Measurements from ENCODE around the gene TMEM87B. TPM values are rescaled to one million over a fixed set of nuclear protein-coding genes. Genes with fewer than 3 reads are reported as not detected.

Gene TMEM87B
- polyA plus RNA-seq, 4 donors: 17.3 to 43.3 (median 26.1) TPM

DNA sequence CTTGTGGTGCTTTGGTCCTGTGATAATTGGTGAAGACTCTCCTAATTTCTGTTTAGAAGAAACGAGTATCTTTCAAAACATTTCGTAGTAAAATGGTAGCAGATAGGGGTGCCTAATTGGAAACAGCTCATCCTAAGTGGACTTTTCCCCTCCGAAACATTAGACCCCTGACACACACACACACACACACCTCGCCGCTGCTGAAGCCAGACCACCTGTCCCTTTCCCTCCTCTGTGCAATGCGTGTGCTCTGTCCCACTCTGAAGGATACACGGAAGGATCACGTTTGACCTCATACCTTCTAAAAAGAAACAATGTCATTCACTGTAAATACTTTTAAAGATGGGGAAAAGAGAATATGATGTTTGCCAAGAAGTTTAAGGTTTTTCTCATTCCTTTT is 36.2 kb upstream of the TMEM87B start:
- Histone ChIP-seq H3K27ac (ENCODE audit: low read depth in 1 of 3, low read length in 2 of 3) (peak overlapping the region in 1 of 3 donors; percentile 76), H3K27me3 (ENCODE audit: control insufficient read depth in 3 of 3, insufficient read depth in 3 of 3, low read length in 3 of 3) (no peaks in the 10 kb centered on the region), H3K36me3 (ENCODE audit: control insufficient read depth in 3 of 3, insufficient read depth in 2 of 3, low read depth in 1 of 3, low read length in 3 of 3) (peaks cover 0 to 11% (median 2%) of the 10 kb centered on the region in 3 donors), H3K4me3 (ENCODE audit: low read depth in 1 of 3, low read length in 3 of 3) (no peak overlapping the region), H3K9me3 (ENCODE audit: control insufficient read depth in 2 of 2, insufficient read depth in 1 of 2, low read depth in 1 of 2, low read length in 1 of 2) (no peaks in the 10 kb centered on the region), H3K4me1 (ENCODE audit: control insufficient read depth in 3 of 3, insufficient read depth in 2 of 3, low read depth in 1 of 3, low read length in 2 of 3) (peaks cover 0 to 32% (median 0%) of the 10 kb centered on the region in 3 donors)
- DNase-seq: no peak
- WGBS, 3 donors: 87 to 96% (median 88%) methylated on average over 8 of the region's 8 CpGs
- no peak for FAIRE-seq

GRCh38 chr2:112019569-112019982 is 35.5 kb upstream of the TMEM87B start:
- DNase-seq (peak; percentile 73 to 91), FAIRE-seq (no peak)
- H3K4me1 ChIP-seq (ENCODE audit: control insufficient read depth in 3 of 3, insufficient read depth in 2 of 3, low read depth in 1 of 3, low read length in 2 of 3): peaks cover 0 to 32% (median 0%) of the 10 kb centered on the region in 3 donors
- no peaks in the 10 kb centered on the region for H3K27me3 ChIP-seq (ENCODE audit: control insufficient read depth in 3 of 3, insufficient read depth in 3 of 3, low read length in 3 of 3)
- H3K36me3 ChIP-seq (ENCODE audit: control insufficient read depth in 3 of 3, insufficient read depth in 2 of 3, low read depth in 1 of 3, low read length in 3 of 3): peaks cover 0 to 13% (median 2%) of the 10 kb centered on the region in 3 donors
- H3K9me3 ChIP-seq (ENCODE audit: control insufficient read depth in 2 of 2, insufficient read depth in 1 of 2, low read depth in 1 of 2, low read length in 1 of 2): no peaks in the 10 kb centered on the region
- peak overlapping the region in 1 of 3 donors; percentile 76 for H3K27ac ChIP-seq (ENCODE audit: low read depth in 1 of 3, low read length in 2 of 3)
- WGBS, 3 donors: 44 to 61% (median 56%) methylated on average over 4 of the region's 4 CpGs
- no peak overlapping the region for H3K4me3 ChIP-seq (ENCODE audit: low read depth in 1 of 3, low read length in 3 of 3)

GRCh38 chr2:112020561-112020960 is 34.5 kb upstream of the TMEM87B start:
- DNase-seq (peak in 1 of 2 donors; percentile 12), FAIRE-seq (no peak)
- Histone ChIP-seq H3K9me3 (ENCODE audit: control insufficient read depth in 2 of 2, insufficient read depth in 1 of 2, low read depth in 1 of 2, low read length in 1 of 2) (no peaks in the 10 kb centered on the region), H3K36me3 (ENCODE audit: control insufficient read depth in 3 of 3, insufficient read depth in 2 of 3, low read depth in 1 of 3, low read length in 3 of 3) (peaks cover 0 to 21% (median 2%) of the 10 kb centered on the region in 3 donors), H3K4me3 (ENCODE audit: low read depth in 1 of 3, low read length in 3 of 3) (no peak overlapping the region), H3K27me3 (ENCODE audit: control insufficient read depth in 3 of 3, insufficient read depth in 3 of 3, low read length in 3 of 3) (no peaks in the 10 kb centered on the region), H3K27ac (ENCODE audit: low read depth in 1 of 3, low read length in 2 of 3) (peak overlapping the region in 1 of 3 donors; percentile 76), H3K4me1 (ENCODE audit: control insufficient read depth in 3 of 3, insufficient read depth in 2 of 3, low read depth in 1 of 3, low read length in 2 of 3) (peaks cover 0 to 32% (median 0%) of the 10 kb centered on the region in 3 donors)
- WGBS, 3 donors: 92 to 95% (median 92%) methylated on average over 3 of the region's 3 CpGs

DNA sequence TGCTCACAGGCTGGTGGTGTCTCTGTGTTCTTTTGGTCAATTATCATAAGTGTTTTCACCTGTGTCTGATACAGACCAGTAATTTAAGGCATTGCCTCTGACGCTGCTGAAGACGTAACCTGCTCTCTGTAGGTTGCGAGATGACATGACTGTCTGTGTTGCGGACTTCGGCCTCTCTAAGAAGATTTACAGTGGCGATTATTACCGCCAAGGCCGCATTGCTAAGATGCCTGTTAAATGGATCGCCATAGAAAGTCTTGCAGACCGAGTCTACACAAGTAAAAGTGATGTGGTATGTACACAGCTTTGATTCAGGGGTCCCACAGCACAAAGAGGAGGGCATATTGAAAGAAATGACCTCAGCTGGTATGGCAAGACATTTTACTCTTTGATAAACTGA is 33.8 kb upstream of the TMEM87B start:
- 66 to 88% (median 85%) methylated on average over 10 of the region's 10 CpGs for WGBS, 3 donors
- Histone ChIP-seq H3K4me3 (ENCODE audit: low read depth in 1 of 3, low read length in 3 of 3) (no peak overlapping the region), H3K36me3 (ENCODE audit: control insufficient read depth in 3 of 3, insufficient read depth in 2 of 3, low read depth in 1 of 3, low read length in 3 of 3) (peaks cover 0 to 21% (median 2%) of the 10 kb centered on the region in 3 donors), H3K27me3 (ENCODE audit: control insufficient read depth in 3 of 3, insufficient read depth in 3 of 3, low read length in 3 of 3) (no peaks in the 10 kb centered on the region), H3K9me3 (ENCODE audit: control insufficient read depth in 2 of 2, insufficient read depth in 1 of 2, low read depth in 1 of 2, low read length in 1 of 2) (no peaks in the 10 kb centered on the region), H3K27ac (ENCODE audit: low read depth in 1 of 3, low read length in 2 of 3) (peak overlapping the region in 1 of 3 donors; percentile 76), H3K4me1 (ENCODE audit: control insufficient read depth in 3 of 3, insufficient read depth in 2 of 3, low read depth in 1 of 3, low read length in 2 of 3) (peaks cover 0 to 32% (median 0%) of the 10 kb centered on the region in 3 donors)
- FAIRE-seq (no peak), DNase-seq (peak; percentile 59 to 74)

GRCh38 chr2:112021781-112022231 is 33.3 kb upstream of the TMEM87B start:
- FAIRE-seq (no peak), DNase-seq (peak; percentile 45 to 66)
- 64 to 83% (median 81%) methylated on average over 8 of the region's 8 CpGs for WGBS, 3 donors
- Histone ChIP-seq H3K4me3 (ENCODE audit: low read depth in 1 of 3, low read length in 3 of 3) (no peak overlapping the region), H3K27me3 (ENCODE audit: control insufficient read depth in 3 of 3, insufficient read depth in 3 of 3, low read length in 3 of 3) (no peaks in the 10 kb centered on the region), H3K4me1 (ENCODE audit: control insufficient read depth in 3 of 3, insufficient read depth in 2 of 3, low read depth in 1 of 3, low read length in 2 of 3) (peaks cover 0 to 32% (median 0%) of the 10 kb centered on the region in 3 donors), H3K36me3 (ENCODE audit: control insufficient read depth in 3 of 3, insufficient read depth in 2 of 3, low read depth in 1 of 3, low read length in 3 of 3) (peaks cover 0 to 21% (median 2%) of the 10 kb centered on the region in 3 donors), H3K27ac (ENCODE audit: low read depth in 1 of 3, low read length in 2 of 3) (peak overlapping the region in 1 of 3 donors; percentile 76), H3K9me3 (ENCODE audit: control insufficient read depth in 2 of 2, insufficient read depth in 1 of 2, low read depth in 1 of 2, low read length in 1 of 2) (no peaks in the 10 kb centered on the region)

GRCh38 chr2:112023707-112024106 is 31.4 kb upstream of the TMEM87B start:
- Histone ChIP-seq H3K9me3 (ENCODE audit: control insufficient read depth in 2 of 2, insufficient read depth in 1 of 2, low read depth in 1 of 2, low read length in 1 of 2) (no peaks in the 10 kb centered on the region), H3K4me1 (ENCODE audit: control insufficient read depth in 3 of 3, insufficient read depth in 2 of 3, low read depth in 1 of 3, low read length in 2 of 3) (peaks cover 0 to 32% (median 3%) of the 10 kb centered on the region in 3 donors), H3K27ac (ENCODE audit: low read depth in 1 of 3, low read length in 2 of 3) (no peak overlapping the region), H3K4me3 (ENCODE audit: low read depth in 1 of 3, low read length in 3 of 3) (no peak overlapping the region), H3K36me3 (ENCODE audit: control insufficient read depth in 3 of 3, insufficient read depth in 2 of 3, low read depth in 1 of 3, low read length in 3 of 3) (peaks cover 0 to 24% (median 2%) of the 10 kb centered on the region in 3 donors), H3K27me3 (ENCODE audit: control insufficient read depth in 3 of 3, insufficient read depth in 3 of 3, low read length in 3 of 3) (no peaks in the 10 kb centered on the region)
- no peak for DNase-seq
- FAIRE-seq: no peak
- WGBS, 3 donors: 89 to 92% (median 91%) methylated on average over 5 of the region's 5 CpGs

DNA sequence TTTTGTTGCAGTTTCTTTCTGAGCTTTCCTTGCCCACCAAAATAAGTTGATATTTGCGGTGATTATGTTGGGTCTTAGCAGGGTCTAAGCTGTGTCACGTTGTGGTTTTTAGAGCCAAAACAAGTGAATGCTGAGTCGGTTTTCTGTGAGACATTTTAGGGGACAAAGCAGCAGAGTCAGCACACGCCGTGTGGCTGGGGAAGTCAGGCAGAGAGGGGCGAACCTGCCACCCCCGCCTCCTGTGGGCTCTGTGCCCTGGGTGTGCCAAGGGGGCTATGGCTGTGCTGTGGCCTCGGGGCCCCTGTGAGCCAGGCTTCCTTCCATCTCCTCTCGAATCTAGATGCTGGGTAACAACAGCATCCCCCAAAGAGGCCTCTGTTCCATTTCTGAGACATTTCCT is 30.8 kb upstream of the TMEM87B start:
- Histone ChIP-seq H3K9me3 (ENCODE audit: control insufficient read depth in 2 of 2, insufficient read depth in 1 of 2, low read depth in 1 of 2, low read length in 1 of 2) (no peaks in the 10 kb centered on the region), H3K4me3 (ENCODE audit: low read depth in 1 of 3, low read length in 3 of 3) (no peak overlapping the region), H3K36me3 (ENCODE audit: control insufficient read depth in 3 of 3, insufficient read depth in 2 of 3, low read depth in 1 of 3, low read length in 3 of 3) (peaks cover 0 to 24% (median 2%) of the 10 kb centered on the region in 3 donors), H3K4me1 (ENCODE audit: control insufficient read depth in 3 of 3, insufficient read depth in 2 of 3, low read depth in 1 of 3, low read length in 2 of 3) (peaks cover 0 to 30% (median 3%) of the 10 kb centered on the region in 3 donors), H3K27me3 (ENCODE audit: control insufficient read depth in 3 of 3, insufficient read depth in 3 of 3, low read length in 3 of 3) (no peaks in the 10 kb centered on the region), H3K27ac (ENCODE audit: low read depth in 1 of 3, low read length in 2 of 3) (no peak overlapping the region)
- FAIRE-seq: no peak
- no peak for DNase-seq
- 77 to 87% (median 83%) methylated on average over 9 of the region's 9 CpGs for WGBS, 3 donors

- no peak for FAIRE-seq
- Histone ChIP-seq H3K27me3 (ENCODE audit: control insufficient read depth in 3 of 3, insufficient read depth in 3 of 3, low read length in 3 of 3) (no peaks in the 10 kb centered on the region), H3K27ac (ENCODE audit: low read depth in 1 of 3, low read length in 2 of 3) (no peak overlapping the region), H3K36me3 (ENCODE audit: control insufficient read depth in 3 of 3, insufficient read depth in 2 of 3, low read depth in 1 of 3, low read length in 3 of 3) (peaks cover 0 to 24% (median 2%) of the 10 kb centered on the region in 3 donors), H3K4me3 (ENCODE audit: low read depth in 1 of 3, low read length in 3 of 3) (no peak overlapping the region), H3K9me3 (ENCODE audit: control insufficient read depth in 2 of 2, insufficient read depth in 1 of 2, low read depth in 1 of 2, low read length in 1 of 2) (peaks cover 0 to 4% of the 10 kb centered on the region in 2 donors), H3K4me1 (ENCODE audit: control insufficient read depth in 3 of 3, insufficient read depth in 2 of 3, low read depth in 1 of 3, low read length in 2 of 3) (peaks cover 0 to 24% (median 3%) of the 10 kb centered on the region in 3 donors)
- no peak for DNase-seq
- WGBS, 3 donors: 86 to 91% (median 91%) methylated on average over 12 of the region's 12 CpGs
Measured at GRCh38 chr2:112024896-112025491, 30.1 kb upstream of the TMEM87B start.

Data from small intestine (tissue), 7 donors.